ENCODE data around the gene PPA1. TPM values are rescaled to one million over a fixed set of nuclear protein-coding genes. Genes with fewer than 3 reads are reported as not detected.

PPA1 gene
- total RNA-seq = 133 TPM

- Histone ChIP-seq H3K4me3 (ENCODE audit: low read length) (peak within 1 kb of the TSS; percentile 79), H3K27me3 (ENCODE audit: insufficient read depth, low read length) (no peaks in the 10 kb centered on the region), H3K4me1 (ENCODE audit: insufficient read depth, low read length) (peaks cover 19% of the 10 kb centered on the region), H3K9me3 (ENCODE audit: low read depth, low read length) (no peaks in the 10 kb centered on the region)
Measured at GRCh38 chr10:70233109-70233938, at the start of gene PPA1. PPA1 (minus strand) TSS chr10:70233429; CDS start chr10:70233327, 102 bp downstream.

- no peaks in the 10 kb centered on the region for H3K9me3 ChIP-seq (ENCODE audit: low read depth, low read length)
- peaks cover 51% of the 10 kb centered on the region for H3K4me1 ChIP-seq (ENCODE audit: insufficient read depth, low read length)
- H3K27me3 ChIP-seq (ENCODE audit: insufficient read depth, low read length) = peaks cover 35% of the 10 kb centered on the region
- H3K4me3 ChIP-seq (ENCODE audit: low read length) = no peak overlapping the region
Measured at GRCh38 chr10:70281609-70282008, 48.4 kb upstream of the PPA1 start.

GRCh38 chr10:70280099-70280498 lies 46.9 kb upstream of the PPA1 start:
- Histone ChIP-seq H3K9me3 (ENCODE audit: low read depth, low read length) (no peaks in the 10 kb centered on the region), H3K4me1 (ENCODE audit: insufficient read depth, low read length) (peaks cover 63% of the 10 kb centered on the region), H3K4me3 (ENCODE audit: low read length) (no peak overlapping the region), H3K27me3 (ENCODE audit: insufficient read depth, low read length) (peaks cover 28% of the 10 kb centered on the region)

- H3K27me3 ChIP-seq (ENCODE audit: insufficient read depth, low read length) = peaks cover 3% of the 10 kb centered on the region
- H3K4me1 ChIP-seq (ENCODE audit: insufficient read depth, low read length) = peaks cover 67% of the 10 kb centered on the region
- H3K4me3 ChIP-seq (ENCODE audit: low read length) = no peak overlapping the region
- no peaks in the 10 kb centered on the region for H3K9me3 ChIP-seq (ENCODE audit: low read depth, low read length)
Measured at GRCh38 chr10:70277396-70278030, 44.3 kb upstream of the PPA1 start.

GRCh38 chr10:70274643-70275042 lies 41.4 kb upstream of the PPA1 start:
- no peaks in the 10 kb centered on the region for H3K9me3 ChIP-seq (ENCODE audit: low read depth, low read length)
- no peaks in the 10 kb centered on the region for H3K27me3 ChIP-seq (ENCODE audit: insufficient read depth, low read length)
- no peak overlapping the region for H3K4me3 ChIP-seq (ENCODE audit: low read length)
- H3K4me1 ChIP-seq (ENCODE audit: insufficient read depth, low read length) = peaks cover 42% of the 10 kb centered on the region

GRCh38 chr10:70272925-70273316 lies 39.7 kb upstream of the PPA1 start:
- no peaks in the 10 kb centered on the region for H3K27me3 ChIP-seq (ENCODE audit: insufficient read depth, low read length)
- no peaks in the 10 kb centered on the region for H3K9me3 ChIP-seq (ENCODE audit: low read depth, low read length)
- H3K4me1 ChIP-seq (ENCODE audit: insufficient read depth, low read length) = peaks cover 38% of the 10 kb centered on the region
- no peak overlapping the region for H3K4me3 ChIP-seq (ENCODE audit: low read length)

GRCh38 chr10:70271996-70272924 lies 39.0 kb upstream of the PPA1 start:
- Histone ChIP-seq H3K4me1 (ENCODE audit: insufficient read depth, low read length) (peaks cover 39% of the 10 kb centered on the region), H3K27me3 (ENCODE audit: insufficient read depth, low read length) (no peaks in the 10 kb centered on the region), H3K4me3 (ENCODE audit: low read length) (no peak overlapping the region), H3K9me3 (ENCODE audit: low read depth, low read length) (no peaks in the 10 kb centered on the region)

GRCh38 chr10:70270952-70271351 lies 37.7 kb upstream of the PPA1 start:
- H3K27me3 ChIP-seq (ENCODE audit: insufficient read depth, low read length) = no peaks in the 10 kb centered on the region
- peaks cover 33% of the 10 kb centered on the region for H3K4me1 ChIP-seq (ENCODE audit: insufficient read depth, low read length)
- no peaks in the 10 kb centered on the region for H3K9me3 ChIP-seq (ENCODE audit: low read depth, low read length)
- H3K4me3 ChIP-seq (ENCODE audit: low read length) = no peak overlapping the region

- Histone ChIP-seq H3K9me3 (ENCODE audit: low read depth, low read length) (no peaks in the 10 kb centered on the region), H3K4me1 (ENCODE audit: insufficient read depth, low read length) (peaks cover 25% of the 10 kb centered on the region), H3K4me3 (ENCODE audit: low read length) (no peak overlapping the region), H3K27me3 (ENCODE audit: insufficient read depth, low read length) (no peaks in the 10 kb centered on the region)
Measured at GRCh38 chr10:70269741-70270140, 36.5 kb upstream of the PPA1 start.

GRCh38 chr10:70268376-70268775 lies 35.1 kb upstream of the PPA1 start:
- no peak overlapping the region for H3K4me3 ChIP-seq (ENCODE audit: low read length)

GRCh38 chr10:70267161-70267933 lies 34.1 kb upstream of the PPA1 start:
- peaks cover 1% of the 10 kb centered on the region for H3K27me3 ChIP-seq (ENCODE audit: insufficient read depth, low read length)
- peaks cover 11% of the 10 kb centered on the region for H3K4me1 ChIP-seq (ENCODE audit: insufficient read depth, low read length)
- H3K9me3 ChIP-seq (ENCODE audit: low read depth, low read length) = no peaks in the 10 kb centered on the region
- no peak overlapping the region for H3K4me3 ChIP-seq (ENCODE audit: low read length)

More at GRCh38 chr10:70268376-70268775, 35.1 kb upstream of the PPA1 start:
- peaks cover 19% of the 10 kb centered on the region for H3K4me1 ChIP-seq (ENCODE audit: insufficient read depth, low read length)
- no peaks in the 10 kb centered on the region for H3K27me3 ChIP-seq (ENCODE audit: insufficient read depth, low read length)
- H3K9me3 ChIP-seq (ENCODE audit: low read depth, low read length) = no peaks in the 10 kb centered on the region

- H3K4me3 ChIP-seq (ENCODE audit: low read length) = no peak overlapping the region
- H3K27me3 ChIP-seq (ENCODE audit: insufficient read depth, low read length) = peaks cover 4% of the 10 kb centered on the region
- peaks cover 11% of the 10 kb centered on the region for H3K4me1 ChIP-seq (ENCODE audit: insufficient read depth, low read length)
- H3K9me3 ChIP-seq (ENCODE audit: low read depth, low read length) = no peaks in the 10 kb centered on the region
Measured at GRCh38 chr10:70266701-70267100, 33.5 kb upstream of the PPA1 start.

GRCh38 chr10:70266056-70266455 lies 32.8 kb upstream of the PPA1 start:
- Histone ChIP-seq H3K4me3 (ENCODE audit: low read length) (no peak overlapping the region), H3K4me1 (ENCODE audit: insufficient read depth, low read length) (peaks cover 11% of the 10 kb centered on the region), H3K27me3 (ENCODE audit: insufficient read depth, low read length) (peaks cover 10% of the 10 kb centered on the region), H3K9me3 (ENCODE audit: low read depth, low read length) (peaks cover 6% of the 10 kb centered on the region)

- no peak overlapping the region for H3K4me3 ChIP-seq (ENCODE audit: low read length)
- H3K9me3 ChIP-seq (ENCODE audit: low read depth, low read length) = peaks cover 8% of the 10 kb centered on the region
- peaks cover 11% of the 10 kb centered on the region for H3K4me1 ChIP-seq (ENCODE audit: insufficient read depth, low read length)
- H3K27me3 ChIP-seq (ENCODE audit: insufficient read depth, low read length) = peaks cover 10% of the 10 kb centered on the region
Measured at GRCh38 chr10:70265032-70265689, 31.9 kb upstream of the PPA1 start.
